Kidney epithelial cell (primary cell): ENCODE measurements around the gene FAM186B. TPM values are rescaled to one million over a fixed set of nuclear protein-coding genes. Genes with fewer than 3 reads are reported as not detected.

ENCODE experiments used
- DNase-seq: peaks from one replicate; pipeline ENCODE4 v3.0.0-alpha.2; 2010; ENCODE audit warnings: low read depth
- H3K27me3 ChIP-seq: 2 replicates; pipeline ENCODE4 v1.6.0; 2011; ENCODE audit warnings: low read length; ENCODE audit not compliant: control insufficient read depth, insufficient read depth
- H3K36me3 ChIP-seq: 2 replicates; pipeline ENCODE4 v1.5.1; 2011; ENCODE audit warnings: low read length; ENCODE audit not compliant: control insufficient read depth, insufficient read depth
- H3K4me3 ChIP-seq: 2 replicates; pipeline ENCODE4 v1.5.1; 2011; ENCODE audit warnings: low read depth, mild to moderate bottlenecking, control low read depth, low read length
- total RNA-seq: library from RNA; depleted of rRNA; stranded (reverse); fragments of >200 nt; gene quantifications from 2 replicates; pipeline ENCODE4 v1.2.3, GENCODE V29; 2015
- TF ChIP-seq, protein P1 (sequence below): IDR thresholded peaks from 2 replicates; pipeline ENCODE4 v1.5.1; 2011; ENCODE audit warnings: mild to moderate bottlenecking, moderate library complexity, low read length, control low read depth, inconsistent platforms; ENCODE audit not compliant: insufficient read depth, poor library complexity, severe bottlenecking

The FAM186B gene
- total RNA-seq, 1 donor from 2014 or later: 0.21 TPM

DNA sequence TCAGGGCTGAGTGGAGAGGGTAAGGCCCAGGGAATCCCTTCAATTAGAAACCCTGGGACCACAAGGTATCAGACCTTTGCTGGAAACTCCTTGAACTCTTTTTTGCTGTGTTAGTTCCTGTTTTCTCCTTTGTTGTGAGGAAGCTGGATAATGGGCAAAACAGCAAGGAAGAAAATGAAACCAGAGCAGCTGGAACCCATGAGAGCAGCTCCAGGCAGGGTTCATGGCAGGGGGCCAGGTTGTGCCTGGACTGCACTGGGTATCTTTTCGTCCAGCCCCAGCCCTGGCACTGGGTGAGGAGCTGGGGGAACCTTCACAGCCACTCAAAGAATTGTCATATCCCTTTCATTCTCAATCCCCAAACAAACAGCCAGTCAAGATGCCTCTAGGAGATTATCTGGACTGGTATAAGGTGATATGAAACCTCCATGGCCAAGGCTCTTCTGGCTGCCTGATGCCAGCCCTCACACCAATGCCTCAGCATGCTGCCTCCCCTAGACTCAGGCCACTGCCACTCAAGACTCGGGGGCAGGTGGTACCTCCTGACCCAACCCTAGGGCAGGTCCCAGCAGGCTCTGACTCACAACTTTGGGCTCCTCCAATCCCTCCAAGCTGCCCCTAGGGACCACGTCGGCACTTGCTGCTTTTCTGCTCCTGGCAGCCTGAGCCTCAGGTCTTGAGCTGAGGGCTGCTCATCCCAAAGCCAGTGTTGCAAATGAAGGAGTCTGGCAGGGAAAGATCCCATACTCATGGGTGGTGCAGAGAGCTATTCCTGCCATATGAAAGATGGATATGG, 16.5 kb downstream of the FAM186B start:
- TF ChIP-seq, protein P1, sequence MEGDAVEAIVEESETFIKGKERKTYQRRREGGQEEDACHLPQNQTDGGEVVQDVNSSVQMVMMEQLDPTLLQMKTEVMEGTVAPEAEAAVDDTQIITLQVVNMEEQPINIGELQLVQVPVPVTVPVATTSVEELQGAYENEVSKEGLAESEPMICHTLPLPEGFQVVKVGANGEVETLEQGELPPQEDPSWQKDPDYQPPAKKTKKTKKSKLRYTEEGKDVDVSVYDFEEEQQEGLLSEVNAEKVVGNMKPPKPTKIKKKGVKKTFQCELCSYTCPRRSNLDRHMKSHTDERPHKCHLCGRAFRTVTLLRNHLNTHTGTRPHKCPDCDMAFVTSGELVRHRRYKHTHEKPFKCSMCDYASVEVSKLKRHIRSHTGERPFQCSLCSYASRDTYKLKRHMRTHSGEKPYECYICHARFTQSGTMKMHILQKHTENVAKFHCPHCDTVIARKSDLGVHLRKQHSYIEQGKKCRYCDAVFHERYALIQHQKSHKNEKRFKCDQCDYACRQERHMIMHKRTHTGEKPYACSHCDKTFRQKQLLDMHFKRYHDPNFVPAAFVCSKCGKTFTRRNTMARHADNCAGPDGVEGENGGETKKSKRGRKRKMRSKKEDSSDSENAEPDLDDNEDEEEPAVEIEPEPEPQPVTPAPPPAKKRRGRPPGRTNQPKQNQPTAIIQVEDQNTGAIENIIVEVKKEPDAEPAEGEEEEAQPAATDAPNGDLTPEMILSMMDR: no peak
- Histone ChIP-seq H3K36me3 (no peaks in the 10 kb centered on the region), H3K27me3 (no peaks in the 10 kb centered on the region), H3K4me3 (no peak overlapping the region)
- DNase-seq: no peak

DNA sequence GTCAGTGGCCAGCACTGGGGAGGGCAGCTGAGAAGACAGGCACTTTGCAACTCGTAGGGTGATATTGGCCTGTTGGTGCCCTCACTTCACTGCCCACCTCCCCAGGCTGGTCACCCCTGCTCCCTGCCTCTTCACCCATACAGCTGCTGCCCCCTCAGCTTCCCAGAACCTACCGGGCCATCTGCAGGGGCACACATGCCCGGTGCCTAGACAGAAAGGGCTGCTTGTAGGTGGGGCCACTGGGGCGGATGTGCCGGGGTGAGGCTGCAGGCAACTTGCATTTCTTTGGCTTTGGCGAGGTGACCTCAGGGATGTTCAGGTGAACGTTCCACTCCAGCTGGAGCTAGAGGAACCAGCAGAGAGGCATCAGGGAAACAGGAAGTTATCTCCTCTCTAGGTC, 17.2 kb downstream of the FAM186B start:
- Histone ChIP-seq H3K27me3 (no peaks in the 10 kb centered on the region), H3K4me3 (no peak overlapping the region), H3K36me3 (no peaks in the 10 kb centered on the region)
- TF ChIP-seq, protein P1: no peak
- DNase-seq: no peak

DNA sequence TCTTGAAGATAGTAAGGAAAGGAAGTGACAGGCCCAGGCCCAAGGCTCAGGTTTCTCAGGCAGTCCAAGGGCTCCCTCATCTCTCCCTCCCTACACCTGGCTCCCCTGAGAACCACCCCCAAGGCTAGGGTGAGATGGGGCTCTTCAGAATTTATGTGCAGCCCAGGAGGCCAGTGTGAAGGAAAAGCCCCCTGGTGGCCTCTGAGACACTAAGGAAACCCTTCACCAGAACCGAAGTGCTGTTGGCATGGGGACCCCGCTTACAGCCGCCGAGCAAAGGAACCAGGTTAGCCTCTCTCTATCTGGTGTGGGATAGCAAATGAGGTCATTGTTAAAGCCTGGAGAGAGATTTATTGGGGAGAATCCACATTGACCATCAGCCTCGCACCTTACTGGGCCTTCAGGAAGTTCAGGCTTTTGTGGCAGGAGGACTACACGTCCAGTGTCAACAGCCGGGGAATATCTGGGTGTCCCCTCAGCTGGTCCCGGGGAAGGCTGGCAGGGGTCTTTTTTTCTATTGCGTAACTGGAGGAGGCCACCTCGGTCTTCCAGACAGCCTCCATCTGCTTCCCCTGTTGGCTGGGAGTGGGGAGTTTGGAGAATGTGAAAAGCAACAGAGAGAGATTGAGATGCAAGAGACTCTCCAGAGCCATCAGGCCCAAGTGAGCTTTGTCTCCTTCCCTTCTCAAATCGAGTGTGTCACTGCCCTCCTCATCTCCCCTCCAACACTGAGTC, 18.1 kb downstream of the FAM186B start:
- H3K4me3 ChIP-seq: no peak overlapping the region
- no peaks in the 10 kb centered on the region for H3K27me3 ChIP-seq
- DNase-seq: no peak
- H3K36me3 ChIP-seq: no peaks in the 10 kb centered on the region
- TF ChIP-seq, protein P1: peak; percentile 9

DNA sequence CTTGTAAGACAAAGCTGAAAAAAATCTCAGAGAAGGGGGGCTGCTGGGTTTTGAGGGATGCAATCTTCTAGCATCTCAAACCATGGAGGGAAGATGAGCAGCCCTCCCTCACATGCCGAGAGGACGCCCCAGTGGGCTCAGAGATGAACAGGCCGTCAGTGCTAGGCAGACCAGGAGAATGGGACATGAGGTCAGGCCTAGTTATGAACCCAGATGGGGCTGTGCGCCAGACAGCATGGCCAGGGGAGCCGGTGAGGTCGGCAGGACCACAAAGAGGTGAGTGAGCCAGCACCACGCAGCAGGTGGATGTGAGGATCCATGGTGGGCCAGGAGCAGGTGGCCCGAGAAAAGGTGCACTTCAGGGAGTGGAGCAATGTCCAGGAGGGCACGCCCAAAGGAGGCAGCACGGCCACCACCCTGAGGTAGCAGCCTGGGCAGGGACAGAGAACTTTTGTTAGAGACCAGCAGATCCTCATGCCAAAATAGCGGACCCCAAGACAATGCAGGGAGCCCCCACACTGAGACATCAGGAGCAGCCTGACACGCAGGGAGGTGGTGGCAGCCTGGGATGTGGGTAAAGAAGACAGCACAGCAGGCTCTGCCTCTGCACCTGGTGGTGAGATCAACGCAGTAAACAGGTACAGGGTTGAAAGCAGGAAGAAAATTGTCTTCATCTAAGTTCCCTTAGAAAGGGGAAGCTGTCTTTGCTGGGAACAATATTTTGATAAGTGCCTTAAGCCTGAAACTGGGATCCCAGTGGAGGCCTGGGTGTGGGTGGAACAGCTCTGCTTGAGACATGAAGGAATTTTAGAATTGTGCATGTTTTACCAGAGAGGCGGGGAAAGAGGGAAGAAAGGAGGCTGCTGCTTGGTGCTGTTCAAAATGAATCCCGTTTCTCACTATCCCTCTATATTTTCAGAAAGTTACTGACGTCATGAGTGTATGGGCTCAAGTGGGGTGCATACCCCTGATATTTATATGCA, 19.7 kb downstream of the FAM186B start:
- Histone ChIP-seq H3K27me3 (no peaks in the 10 kb centered on the region), H3K4me3 (no peak overlapping the region), H3K36me3 (no peaks in the 10 kb centered on the region)
- DNase-seq: no peak
- TF ChIP-seq, protein P1: no peak

DNA sequence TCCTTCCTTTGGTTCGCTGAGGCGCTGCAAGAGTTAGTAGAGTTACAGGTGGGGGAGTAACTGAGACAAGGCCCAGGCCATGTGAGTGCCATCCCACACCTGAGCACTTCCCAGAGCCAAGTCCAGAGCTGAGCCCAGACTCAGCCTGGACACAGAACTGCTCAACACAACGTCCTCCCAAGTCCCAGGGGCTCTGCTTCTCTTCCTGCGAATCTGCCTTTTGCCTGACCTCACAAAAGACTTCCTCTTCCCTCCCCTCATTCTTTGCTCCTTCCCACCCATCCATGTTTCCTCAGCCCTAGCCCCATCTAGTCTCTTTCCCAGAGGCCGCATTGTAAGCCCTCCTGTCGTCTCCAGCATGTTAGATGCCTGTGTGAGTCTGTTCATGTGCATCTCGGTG, 20.8 kb downstream of the FAM186B start:
- TF ChIP-seq, protein P1: no peak
- no peaks in the 10 kb centered on the region for H3K36me3 ChIP-seq
- no peaks in the 10 kb centered on the region for H3K27me3 ChIP-seq
- DNase-seq: no peak
- H3K4me3 ChIP-seq: no peak overlapping the region
